GM08714 (cell line): ENCODE measurements around the gene PNCK.
"Not testable (repeated sequence)": the region's sequence is repeated elsewhere in the genome, so short reads cannot be mapped to it uniquely, and the experiment has no call there.

Experiments
- H3K4me3 ChIP-seq: fragments of 200-500 bp; sonication (Bioruptor generic); 2 replicates; pipeline ENCODE4 v1.5.1; 2014; ENCODE audit warnings: mild to moderate bottlenecking, low read length, inconsistent platforms
- ZNF274 ChIP-seq: IDR thresholded peaks from 2 replicates; pipeline ENCODE4 v1.6.1; 2012; ENCODE audit warnings: mild to moderate bottlenecking, low read depth, low read length

The PNCK gene

GRCh38 chrX:153703036-153703370, 29.4 kb upstream of the PNCK start:
- no peak overlapping the region for H3K4me3 ChIP-seq
- no peak for TF ChIP-seq ZNF274

- TF ChIP-seq ZNF274: no peak
- no peak overlapping the region for H3K4me3 ChIP-seq
Observed at GRCh38 chrX:153702336-153703035, 28.9 kb upstream of the PNCK start.

GRCh38 chrX:153701706-153702105, 28.1 kb upstream of the PNCK start:
- TF ChIP-seq ZNF274: no peak
- no peak overlapping the region for H3K4me3 ChIP-seq

- no peak overlapping the region for H3K4me3 ChIP-seq
- TF ChIP-seq ZNF274: no peak
Observed at GRCh38 chrX:153700967-153701366, 27.4 kb upstream of the PNCK start.

- TF ChIP-seq ZNF274: no peak
- no peak overlapping the region for H3K4me3 ChIP-seq
Observed at GRCh38 chrX:153700376-153700945, 26.8 kb upstream of the PNCK start.

- H3K4me3 ChIP-seq: not testable (repeated sequence)
Observed at GRCh38 chrX:153699784-153700371, 26.3 kb upstream of the PNCK start.

- H3K4me3 ChIP-seq: not testable (repeated sequence)
Observed at GRCh38 chrX:153699210-153699783, 25.7 kb upstream of the PNCK start.

- H3K4me3 ChIP-seq: no peak overlapping the region
- TF ChIP-seq ZNF274: no peak
Observed at GRCh38 chrX:153697924-153698865, 24.6 kb upstream of the PNCK start.

GRCh38 chrX:153696986-153697722, 23.5 kb upstream of the PNCK start:
- H3K4me3 ChIP-seq: not testable (repeated sequence)

GRCh38 chrX:153696538-153696937, 22.9 kb upstream of the PNCK start:
- not testable (repeated sequence) for H3K4me3 ChIP-seq

GRCh38 chrX:153696100-153696499, 22.5 kb upstream of the PNCK start:
- TF ChIP-seq ZNF274: no peak
- H3K4me3 ChIP-seq: no peak overlapping the region

GRCh38 chrX:153694687-153695270, 21.2 kb upstream of the PNCK start:
- TF ChIP-seq ZNF274: no peak
- H3K4me3 ChIP-seq: no peak overlapping the region

GRCh38 chrX:153694256-153694655, 20.6 kb upstream of the PNCK start:
- H3K4me3 ChIP-seq: not testable (repeated sequence)
